ENCODE results near the gene ELK3. TPM values are rescaled to one million over a fixed set of nuclear protein-coding genes. Genes with fewer than 3 reads are reported as not detected.

Gene ELK3
- total RNA-seq, 2 donors from 2014 or later, result 4.9 to 8.0 TPM

- intact Hi-C loops (cut with DNase I), result no loop called here
- H3K27ac ChIP-seq, result no peak overlapping the region
- H3K4me3 ChIP-seq, result no peak overlapping the region
- DNase-seq (no peak), ATAC-seq (no peak)
- 89 to 96% methylated on average over 10 to 13 of the region's 13 CpGs for WGBS, 2 donors
- no peaks in the 10 kb centered on the region for H3K9me3 ChIP-seq
- peaks cover under 1% of the 10 kb centered on the region for H3K4me1 ChIP-seq
- no peak for TF ChIP-seq POLR2A (IDR thresholded peaks at IDR 0.05)
- TF ChIP-seq, protein P1, sequence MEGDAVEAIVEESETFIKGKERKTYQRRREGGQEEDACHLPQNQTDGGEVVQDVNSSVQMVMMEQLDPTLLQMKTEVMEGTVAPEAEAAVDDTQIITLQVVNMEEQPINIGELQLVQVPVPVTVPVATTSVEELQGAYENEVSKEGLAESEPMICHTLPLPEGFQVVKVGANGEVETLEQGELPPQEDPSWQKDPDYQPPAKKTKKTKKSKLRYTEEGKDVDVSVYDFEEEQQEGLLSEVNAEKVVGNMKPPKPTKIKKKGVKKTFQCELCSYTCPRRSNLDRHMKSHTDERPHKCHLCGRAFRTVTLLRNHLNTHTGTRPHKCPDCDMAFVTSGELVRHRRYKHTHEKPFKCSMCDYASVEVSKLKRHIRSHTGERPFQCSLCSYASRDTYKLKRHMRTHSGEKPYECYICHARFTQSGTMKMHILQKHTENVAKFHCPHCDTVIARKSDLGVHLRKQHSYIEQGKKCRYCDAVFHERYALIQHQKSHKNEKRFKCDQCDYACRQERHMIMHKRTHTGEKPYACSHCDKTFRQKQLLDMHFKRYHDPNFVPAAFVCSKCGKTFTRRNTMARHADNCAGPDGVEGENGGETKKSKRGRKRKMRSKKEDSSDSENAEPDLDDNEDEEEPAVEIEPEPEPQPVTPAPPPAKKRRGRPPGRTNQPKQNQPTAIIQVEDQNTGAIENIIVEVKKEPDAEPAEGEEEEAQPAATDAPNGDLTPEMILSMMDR (IDR thresholded peaks at IDR 0.05), result no peak
- H3K27me3 ChIP-seq, result no peaks in the 10 kb centered on the region
- no peaks in the 10 kb centered on the region for H3K36me3 ChIP-seq (replicated peaks in 1 of 2; ENCODE audit: insufficient read depth in 1 of 2, low read depth in 2 of 2)
Observed at GRCh38 chr12:96230646-96231045, 36.5 kb downstream of the ELK3 start.

DNA sequence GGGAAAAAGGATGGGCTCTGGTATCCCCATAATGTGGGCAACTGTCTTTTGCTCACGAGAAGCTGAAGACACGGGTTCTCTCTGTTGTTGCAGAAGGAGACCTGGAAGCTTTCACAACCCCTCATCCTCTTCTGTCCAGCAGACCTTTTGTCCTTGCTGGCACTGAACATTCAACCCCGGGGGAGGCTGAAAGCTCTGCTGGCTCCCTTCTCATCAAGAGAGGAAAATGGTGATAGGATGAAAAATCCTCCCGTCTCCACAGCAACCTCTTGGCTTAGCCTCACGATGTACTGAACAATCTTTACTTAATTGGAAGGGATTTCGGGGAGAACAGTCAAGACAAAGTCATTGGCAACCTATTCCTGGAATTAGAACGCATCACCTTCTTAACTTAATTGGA is 39.0 kb downstream of the ELK3 start:
- no peaks in the 10 kb centered on the region for H3K36me3 ChIP-seq (replicated peaks in 1 of 2; ENCODE audit: insufficient read depth in 1 of 2, low read depth in 2 of 2)
- DNase-seq, result peak in 1 of 4 donors; percentile 28
- no peak overlapping the region for H3K27ac ChIP-seq
- H3K9me3 ChIP-seq, result no peaks in the 10 kb centered on the region
- WGBS, 2 donors, result 86 to 90% methylated on average over 7 of the region's 7 CpGs
- intact Hi-C loops (cut with DNase I), result no loop called here
- no peaks in the 10 kb centered on the region for H3K27me3 ChIP-seq
- TF ChIP-seq POLR2A (IDR thresholded peaks at IDR 0.05), result no peak
- TF ChIP-seq, protein P1 (IDR thresholded peaks at IDR 0.05), result no peak
- ATAC-seq, result peak; percentile 28
- H3K4me1 ChIP-seq, result peaks cover 9% of the 10 kb centered on the region
- no peak overlapping the region for H3K4me3 ChIP-seq

DNA sequence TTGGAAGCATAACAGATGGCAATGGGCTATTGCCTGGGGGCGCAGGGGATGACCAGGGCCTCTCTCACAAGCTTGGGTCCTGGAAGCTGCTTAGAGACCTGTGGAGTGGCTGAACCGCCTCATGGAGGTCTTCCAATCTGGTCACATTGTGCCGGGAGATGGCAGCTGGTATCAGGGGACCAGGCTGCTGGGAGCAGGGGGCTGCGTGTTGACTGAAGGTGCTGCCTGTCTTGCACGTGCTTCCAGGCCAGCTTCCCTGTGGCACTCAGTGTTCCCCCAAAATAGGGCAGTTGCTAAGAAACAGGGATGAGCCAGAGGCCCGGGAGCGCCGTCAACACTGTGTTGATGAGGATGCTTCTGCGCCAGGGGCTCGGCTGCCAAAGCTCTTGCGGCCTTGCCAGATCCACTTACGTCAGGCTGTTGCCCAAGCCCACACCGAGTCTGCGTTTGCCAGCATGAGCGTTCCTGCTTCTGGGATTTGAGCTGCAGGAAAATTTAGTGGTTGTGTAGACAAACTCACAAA is 39.8 kb downstream of the ELK3 start:
- Histone ChIP-seq H3K27ac (peak overlapping the region in 2 of 4 donors; percentile 1 to 37), H3K27me3 (no peaks in the 10 kb centered on the region), H3K36me3 (replicated peaks in 1 of 2; ENCODE audit: insufficient read depth in 1 of 2, low read depth in 2 of 2) (no peaks in the 10 kb centered on the region), H3K4me3 (no peak overlapping the region), H3K9me3 (no peaks in the 10 kb centered on the region), H3K4me1 (peaks cover 9% of the 10 kb centered on the region)
- ATAC-seq (peak; percentile 54), DNase-seq (peak; percentile 39 to 66 (median 58))
- intact Hi-C loops (cut with DNase I), result no loop called here
- TF ChIP-seq POLR2A (IDR thresholded peaks at IDR 0.05), result no peak
- TF ChIP-seq, protein P1 (IDR thresholded peaks at IDR 0.05), result no peak
- 84 to 89% methylated on average over 12 to 13 of the region's 15 CpGs for WGBS, 2 donors

DNA sequence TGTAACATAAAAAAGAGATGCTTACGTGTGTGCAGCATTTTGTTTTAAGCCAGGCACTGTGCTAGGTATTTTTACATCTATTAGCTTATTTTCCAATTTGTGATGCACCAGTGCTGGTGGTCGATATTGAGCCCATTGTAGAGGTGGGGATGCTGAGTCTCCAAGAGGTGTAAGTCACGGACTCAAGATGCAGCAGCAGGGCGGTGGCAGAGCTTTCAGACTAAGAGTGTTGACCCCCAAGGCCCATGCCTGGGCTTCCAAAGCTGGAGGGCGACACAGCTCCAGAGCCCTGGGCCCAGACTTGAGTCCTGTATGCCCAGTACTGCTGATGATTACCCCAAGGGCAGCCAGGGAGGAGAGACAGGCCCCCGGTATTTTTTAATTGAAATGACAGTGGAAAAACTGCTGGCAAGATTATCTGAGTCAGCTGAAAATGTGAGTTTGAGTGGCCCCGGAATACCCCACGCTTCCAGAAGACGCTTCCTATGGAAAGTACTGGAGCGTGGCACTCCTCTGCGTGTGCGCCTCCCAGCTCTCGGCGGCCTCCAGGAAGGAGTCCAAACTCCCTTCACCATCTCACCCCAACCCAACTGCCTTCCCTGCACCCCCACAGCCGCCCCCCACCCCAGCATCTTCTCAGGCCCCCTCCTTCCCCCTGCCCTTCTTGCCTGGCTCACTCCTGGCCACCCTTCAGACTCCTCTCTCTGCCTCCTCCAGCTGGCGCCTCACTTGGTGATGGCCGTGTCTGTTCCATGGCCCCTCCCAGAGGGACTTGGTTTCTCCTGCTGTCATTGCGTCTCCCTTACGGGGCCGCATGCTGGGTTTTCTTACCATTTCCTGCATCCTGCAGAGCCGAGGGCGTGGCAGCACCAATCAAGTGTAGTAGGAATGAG is 40.7 kb downstream of the ELK3 start:
- Histone ChIP-seq H3K27me3 (no peaks in the 10 kb centered on the region), H3K27ac (no peak overlapping the region), H3K9me3 (no peaks in the 10 kb centered on the region), H3K4me3 (no peak overlapping the region), H3K4me1 (peaks cover 9% of the 10 kb centered on the region), H3K36me3 (replicated peaks in 1 of 2; ENCODE audit: insufficient read depth in 1 of 2, low read depth in 2 of 2) (no peaks in the 10 kb centered on the region)
- no peak for TF ChIP-seq POLR2A (IDR thresholded peaks at IDR 0.05)
- TF ChIP-seq, protein P1 (IDR thresholded peaks at IDR 0.05), result no peak
- DNase-seq (no peak), ATAC-seq (no peak)
- WGBS, 2 donors, result 84 to 92% methylated on average over 21 to 22 of the region's 22 CpGs
- intact Hi-C loops (cut with DNase I), result no loop called here

Measured in body of pancreas (tissue), 4 donors.